NOMO-1 (cell line): ENCODE results near the gene PCNX3.

Source experiments
- DNase-seq, 2 experiments: peaks; one replicate each; lab custom pipeline; 2025; ENCODE audit not compliant: unreplicated experiment in 2 of 2; lab: John Stamatoyannopoulos, UW

Gene PCNX3

GRCh38 chr11:65617990-65618751 lies 2.6 kb downstream of the PCNX3 start:
- no peak for DNase-seq

- no peak for DNase-seq
Observed at GRCh38 chr11:65618763-65619162, 3.2 kb downstream of the PCNX3 start.

- no peak for DNase-seq
Observed at GRCh38 chr11:65619281-65619928, 3.8 kb downstream of the PCNX3 start.

GRCh38 chr11:65620666-65621065 lies 5.1 kb downstream of the PCNX3 start:
- DNase-seq = no peak

GRCh38 chr11:65621460-65621859 lies 5.9 kb downstream of the PCNX3 start:
- no peak for DNase-seq

GRCh38 chr11:65622011-65622410 lies 6.4 kb downstream of the PCNX3 start:
- no peak for DNase-seq

GRCh38 chr11:65623177-65623576 lies 7.6 kb downstream of the PCNX3 start:
- DNase-seq = no peak

- DNase-seq = no peak
Observed at GRCh38 chr11:65623852-65624616, 8.5 kb downstream of the PCNX3 start.

- DNase-seq = no peak
Observed at GRCh38 chr11:65624931-65625627, 9.5 kb downstream of the PCNX3 start.

GRCh38 chr11:65625628-65626342 lies 10.2 kb downstream of the PCNX3 start:
- peak; percentile 15 to 22 for DNase-seq

- no peak for DNase-seq
Observed at GRCh38 chr11:65627202-65627601, 11.6 kb downstream of the PCNX3 start.

- DNase-seq = no peak
Observed at GRCh38 chr11:65629579-65629978, 14.0 kb downstream of the PCNX3 start.

- DNase-seq = no peak
Observed at GRCh38 chr11:65630215-65630614, 14.6 kb downstream of the PCNX3 start.

GRCh38 chr11:65633390-65634108 lies 18.0 kb downstream of the PCNX3 start:
- DNase-seq = no peak

- DNase-seq = no peak
Observed at GRCh38 chr11:65634109-65634436, 18.5 kb downstream of the PCNX3 start.

- DNase-seq = no peak
Observed at GRCh38 chr11:65634440-65634839, 18.9 kb downstream of the PCNX3 start.

- no peak for DNase-seq
Observed at GRCh38 chr11:65634905-65635731, 19.5 kb downstream of the PCNX3 start.

GRCh38 chr11:65636108-65637031 lies 20.8 kb downstream of the PCNX3 start:
- no peak for DNase-seq
